8988T (cell line): ENCODE data around the gene GPR39.
"Not testable (repeated sequence)": the region's sequence is repeated elsewhere in the genome, so short reads cannot be mapped to it uniquely, and the experiment has no call there.

Experiments used
- DNase-seq: peaks from one replicate; pipeline ENCODE4 v3.0.0; 2011

The GPR39 gene

DNA sequence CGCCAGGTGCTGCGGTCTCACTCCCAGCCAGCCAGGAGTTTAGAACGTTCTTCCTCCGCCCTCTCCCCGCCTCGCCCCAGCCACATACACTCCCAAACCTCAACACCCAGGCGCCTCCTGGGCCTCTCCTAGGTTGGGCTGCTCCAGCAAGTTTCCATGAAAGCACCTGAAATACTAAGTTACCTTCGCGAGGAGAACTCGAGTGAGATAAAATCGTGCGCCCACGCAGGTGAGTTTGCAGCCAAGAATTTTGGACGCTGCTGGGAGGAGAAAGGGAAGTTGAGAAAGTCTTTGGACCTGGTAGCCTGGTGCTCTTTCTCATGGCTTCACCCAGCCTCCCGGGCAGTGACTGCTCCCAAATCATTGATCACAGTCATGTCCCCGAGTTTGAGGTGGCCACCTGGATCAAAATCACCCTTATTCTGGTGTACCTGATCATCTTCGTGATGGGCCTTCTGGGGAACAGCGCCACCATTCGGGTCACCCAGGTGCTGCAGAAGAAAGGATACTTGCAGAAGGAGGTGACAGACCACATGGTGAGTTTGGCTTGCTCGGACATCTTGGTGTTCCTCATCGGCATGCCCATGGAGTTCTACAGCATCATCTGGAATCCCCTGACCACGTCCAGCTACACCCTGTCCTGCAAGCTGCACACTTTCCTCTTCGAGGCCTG is at the start of gene GPR39:
TSS of gene GPR39 (plus strand) at position 83 of the 673 bp plus-strand sequence.
- DNase-seq, result no peak

DNA sequence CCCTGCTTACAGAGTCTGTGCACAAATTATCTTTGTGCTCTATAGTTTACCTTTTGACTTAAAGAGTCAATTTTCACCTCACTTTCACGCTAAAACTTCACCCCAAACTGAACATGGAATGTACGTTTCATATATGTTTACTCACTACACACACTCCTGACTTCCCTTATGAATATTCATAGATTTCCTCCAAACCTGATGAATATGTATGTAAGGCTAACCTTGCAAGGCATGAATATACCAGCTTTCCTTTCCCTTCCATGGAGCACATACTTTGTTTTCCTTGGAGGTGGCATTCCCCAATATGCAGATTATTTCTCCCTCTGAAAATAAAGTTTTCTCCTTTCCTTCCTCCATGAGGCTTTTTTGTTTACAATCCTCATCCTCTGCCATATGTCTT is 48.4 kb upstream of the GPR39 start:
- no peak for DNase-seq

GRCh38 chr2:132372276-132372675 is 44.3 kb upstream of the GPR39 start:
- DNase-seq, result no peak

GRCh38 chr2:132373391-132374135 is 43.0 kb upstream of the GPR39 start:
- DNase-seq, result no peak

- no peak for DNase-seq
Measured at GRCh38 chr2:132374151-132374550, 42.5 kb upstream of the GPR39 start.

GRCh38 chr2:132374551-132374950 is 42.1 kb upstream of the GPR39 start:
- no peak for DNase-seq

DNA sequence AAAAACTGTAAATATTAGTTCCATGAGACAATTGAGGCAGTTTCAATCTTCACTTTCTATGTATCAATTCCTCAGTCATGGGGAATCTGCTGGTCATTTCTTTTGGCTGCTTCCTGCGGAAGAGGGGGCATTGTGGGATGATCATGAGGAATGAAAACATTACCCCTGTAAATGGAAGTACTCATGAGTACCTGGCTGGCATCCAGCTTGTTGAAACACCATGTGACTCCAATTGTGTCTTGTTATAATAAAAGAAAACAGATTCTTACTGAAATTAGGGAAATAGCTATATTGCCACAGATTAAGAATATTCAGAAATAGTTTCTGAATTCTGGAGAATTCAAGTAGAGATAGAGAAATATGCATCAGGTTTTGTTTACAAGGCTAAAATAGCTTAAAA is 41.6 kb upstream of the GPR39 start:
- no peak for DNase-seq

GRCh38 chr2:132381376-132381775 is 35.2 kb upstream of the GPR39 start:
- DNase-seq, result no peak

- DNase-seq, result no peak
Measured at GRCh38 chr2:132383956-132384355, 32.6 kb upstream of the GPR39 start.

- no peak for DNase-seq
Measured at GRCh38 chr2:132384491-132385151, 32.0 kb upstream of the GPR39 start.

GRCh38 chr2:132387126-132387525 is 29.5 kb upstream of the GPR39 start:
- no peak for DNase-seq

- DNase-seq, result no peak
Measured at GRCh38 chr2:132390076-132390475, 26.5 kb upstream of the GPR39 start.

DNA sequence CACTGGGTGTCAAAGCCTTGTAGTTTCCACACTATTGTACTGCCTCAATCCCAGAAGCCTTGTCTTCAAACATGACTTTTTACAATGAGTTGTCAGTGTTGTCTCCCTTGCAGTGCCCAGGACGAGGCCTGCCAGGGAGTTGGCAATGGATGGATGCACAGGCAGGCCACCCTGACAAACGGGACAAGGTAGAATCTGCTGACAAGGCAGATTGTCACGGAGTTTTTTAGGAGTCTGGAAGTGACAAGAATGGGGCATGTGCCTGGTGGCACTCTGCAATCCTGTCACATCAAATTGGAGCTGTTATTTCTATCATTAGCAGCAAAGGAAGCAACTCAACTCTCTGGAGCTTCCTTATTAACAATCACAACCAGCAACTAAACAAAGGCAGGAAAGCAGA is 25.2 kb upstream of the GPR39 start:
- DNase-seq, result no peak

GRCh38 chr2:132392221-132392620 is 24.4 kb upstream of the GPR39 start:
- no peak for DNase-seq

- no peak for DNase-seq
Measured at GRCh38 chr2:132392879-132393278, 23.7 kb upstream of the GPR39 start.

DNA sequence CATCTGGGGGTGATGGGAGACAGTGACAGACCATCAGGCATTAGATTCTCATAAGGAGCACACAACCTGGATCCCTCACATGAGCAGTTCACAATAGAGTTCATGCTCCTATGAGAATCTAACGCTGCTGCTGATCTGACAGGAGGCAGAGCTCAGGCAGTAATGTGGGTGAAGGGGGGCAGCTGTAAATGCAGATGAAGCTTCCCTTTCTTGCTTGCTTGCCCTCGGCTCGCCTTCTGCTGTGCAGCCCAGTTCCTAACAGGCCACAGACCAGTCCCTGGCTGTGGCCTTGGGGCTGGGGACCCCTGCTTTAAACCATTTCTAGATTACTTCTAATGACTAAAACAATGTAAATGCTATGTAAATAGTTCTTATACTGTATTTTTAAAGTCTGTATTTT is 19.6 kb upstream of the GPR39 start:
- DNase-seq, result not testable (repeated sequence)

GRCh38 chr2:132400169-132400900 is 16.3 kb upstream of the GPR39 start:
- no peak for DNase-seq

GRCh38 chr2:132400901-132401240 is 15.7 kb upstream of the GPR39 start:
- no peak for DNase-seq

- DNase-seq, result no peak
Measured at GRCh38 chr2:132401326-132401725, 15.3 kb upstream of the GPR39 start.

- DNase-seq, result no peak
Measured at GRCh38 chr2:132403146-132403545, 13.5 kb upstream of the GPR39 start.

DNA sequence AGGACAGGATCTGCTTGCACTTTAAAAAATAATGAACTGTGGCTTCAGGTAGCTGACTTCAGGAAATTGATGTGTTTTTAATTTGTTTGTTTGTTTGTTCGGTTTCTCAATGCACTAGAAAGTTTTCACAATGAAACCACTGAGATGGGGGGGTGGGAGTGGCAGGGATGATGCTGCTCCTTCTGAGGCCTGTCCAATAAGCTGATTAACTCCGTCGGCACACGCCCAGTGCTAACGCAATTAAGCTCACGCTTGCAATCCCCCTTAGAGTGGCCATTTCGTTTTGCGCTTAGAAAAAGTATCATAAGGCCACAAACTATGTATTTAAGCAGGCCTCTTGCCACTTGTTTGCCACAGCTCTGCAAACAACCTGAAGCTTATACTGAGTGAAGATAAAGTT is 12.5 kb upstream of the GPR39 start:
- no peak for DNase-seq

GRCh38 chr2:132407784-132408183 is 8.8 kb upstream of the GPR39 start:
- no peak for DNase-seq

DNA sequence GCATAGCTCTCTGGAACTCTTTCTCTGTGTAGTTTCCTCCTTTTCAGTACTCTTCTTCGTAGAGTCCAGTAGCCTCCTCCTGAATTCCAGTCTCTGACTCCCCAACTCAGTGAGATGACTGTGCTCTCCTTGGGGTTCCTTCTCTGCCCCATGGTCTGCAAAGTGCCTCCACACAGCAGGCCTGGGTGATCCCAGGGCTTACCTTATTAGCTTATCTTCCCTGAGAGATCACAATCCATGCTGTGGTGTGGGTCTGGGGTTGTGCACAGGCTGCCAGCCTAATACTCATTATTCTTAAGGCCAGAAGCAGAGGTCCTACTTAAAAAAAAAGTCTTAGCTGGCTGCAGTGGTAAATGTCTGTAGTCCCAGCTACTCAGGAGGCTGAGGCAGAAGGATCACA is 4.6 kb upstream of the GPR39 start:
- no peak for DNase-seq

DNA sequence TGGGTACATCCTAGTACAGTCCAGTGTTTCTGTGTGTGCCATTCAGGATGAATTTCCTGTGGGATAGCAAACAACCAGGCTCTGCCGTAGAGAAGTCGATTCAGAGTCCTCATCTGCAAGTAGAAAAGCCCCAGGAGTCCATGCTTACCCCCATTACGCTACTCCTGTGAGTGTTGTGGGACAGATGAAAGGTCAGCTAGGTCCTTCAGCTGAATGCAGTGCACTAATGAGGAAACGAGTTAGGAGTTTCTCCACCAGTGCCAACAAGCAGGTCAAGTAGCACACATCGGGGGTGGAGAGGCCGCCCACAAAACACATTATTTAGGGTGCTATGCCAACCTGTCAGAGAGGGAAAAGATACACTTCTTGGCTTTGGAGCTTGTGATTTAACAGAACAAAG is 2.5 kb upstream of the GPR39 start:
- DNase-seq, result no peak
